ENCODE data around the gene PREB.

PREB gene

GRCh38 chr2:27164960-27165763 is 30.7 kb upstream of the PREB start:
- Mint-ChIP-seq H3K27me3 (ENCODE audit: low read depth, poor library complexity) (peaks cover 4% of the 10 kb centered on the region), H3K27ac (no peak overlapping the region), H3K4me3 (no peak overlapping the region), H3K36me3 (ENCODE audit: low read depth) (no peaks in the 10 kb centered on the region), H3K4me1 (peaks cover 20% of the 10 kb centered on the region), H3K9me3 (no peaks in the 10 kb centered on the region)
- no peak for DNase-seq
- no peak for TF ChIP-seq CTCF (IDR thresholded peaks at IDR 0.05)

- no peak for TF ChIP-seq CTCF (IDR thresholded peaks at IDR 0.05)
- H3K36me3 Mint-ChIP-seq (ENCODE audit: low read depth) = no peaks in the 10 kb centered on the region
- H3K9me3 Mint-ChIP-seq = no peaks in the 10 kb centered on the region
- no peak overlapping the region for H3K4me3 Mint-ChIP-seq
- no peaks in the 10 kb centered on the region for H3K27me3 Mint-ChIP-seq (ENCODE audit: low read depth, poor library complexity)
- no peak for DNase-seq
- H3K4me1 Mint-ChIP-seq = peaks cover 30% of the 10 kb centered on the region
- no peak overlapping the region for H3K27ac Mint-ChIP-seq
Observed at GRCh38 chr2:27162151-27163121, 28.0 kb upstream of the PREB start.

GRCh38 chr2:27160191-27160590 is 25.8 kb upstream of the PREB start:
- H3K4me3 Mint-ChIP-seq = no peak overlapping the region
- peaks cover 20% of the 10 kb centered on the region for H3K4me1 Mint-ChIP-seq
- no peak for TF ChIP-seq CTCF (IDR thresholded peaks at IDR 0.05)
- peaks cover 2% of the 10 kb centered on the region for H3K27me3 Mint-ChIP-seq (ENCODE audit: low read depth, poor library complexity)
- H3K27ac Mint-ChIP-seq = no peak overlapping the region
- DNase-seq = no peak
- H3K9me3 Mint-ChIP-seq = no peaks in the 10 kb centered on the region
- no peaks in the 10 kb centered on the region for H3K36me3 Mint-ChIP-seq (ENCODE audit: low read depth)

- no peak for DNase-seq
- Mint-ChIP-seq H3K4me1 (peaks cover 29% of the 10 kb centered on the region), H3K4me3 (no peak overlapping the region), H3K9me3 (no peaks in the 10 kb centered on the region), H3K27ac (peak overlapping the region; percentile 25), H3K27me3 (ENCODE audit: low read depth, poor library complexity) (peaks cover 3% of the 10 kb centered on the region), H3K36me3 (ENCODE audit: low read depth) (no peaks in the 10 kb centered on the region)
- no peak for TF ChIP-seq CTCF (IDR thresholded peaks at IDR 0.05)
Observed at GRCh38 chr2:27159271-27159670, 24.8 kb upstream of the PREB start.

GRCh38 chr2:27158468-27158867 is 24.0 kb upstream of the PREB start:
- Mint-ChIP-seq H3K27ac (no peak overlapping the region), H3K36me3 (ENCODE audit: low read depth) (no peaks in the 10 kb centered on the region), H3K4me1 (peaks cover 37% of the 10 kb centered on the region), H3K4me3 (no peak overlapping the region), H3K27me3 (ENCODE audit: low read depth, poor library complexity) (peaks cover 3% of the 10 kb centered on the region), H3K9me3 (no peaks in the 10 kb centered on the region)
- no peak for DNase-seq
- no peak for TF ChIP-seq CTCF (IDR thresholded peaks at IDR 0.05)
